H1 (cell line): ENCODE measurements around the gene NEK10. TPM values are rescaled to one million over a fixed set of nuclear protein-coding genes. Genes with fewer than 3 reads are reported as not detected.

Experiments used
- CTCF ChIA-PET: fragments of 300-600 bp; sonication (Branson Sonifier 250); formaldehyde crosslinking; loops from one replicate; lab custom pipeline; 2021; ENCODE audit not compliant: partially characterized antibody; lab: Charles Lee
- POLR2A ChIA-PET: fragments of 300-600 bp; sonication (Branson Sonifier 250); formaldehyde crosslinking; loops from one replicate; lab custom pipeline; 2021; ENCODE audit warnings: inconsistent platforms; ENCODE audit not compliant: partially characterized antibody; lab: Charles Lee
- DNase-seq, 2 experiments: peaks; one replicate each; pipeline versions ENCODE4 v3.0.0 to v3.0.0-alpha.2; 2010 to 2022; ENCODE audit warnings: low spot score in 2 of 2, low read depth in 1 of 2, mixed read lengths in 1 of 2
- FAIRE-seq: peaks from 2 replicates; lab custom pipeline; 2011; peaks lifted over from hg19 to GRCh38; lab: Jason Lieb, UNC
- H2AFZ ChIP-seq: 2 replicates; pipeline ENCODE4 v1.8.1; 2012; ENCODE audit warnings: low read length, inconsistent platforms
- H2AK5ac ChIP-seq: 2 replicates; pipeline ENCODE4 v1.6.1; 2013; ENCODE audit warnings: low read depth, low read length
- H2BK120ac ChIP-seq: replicated peaks from 2 replicates; pipeline ENCODE3; 2013; ENCODE audit warnings: low read depth, low read length, inconsistent platforms
- H2BK12ac ChIP-seq: 2 replicates; pipeline ENCODE4 v1.6.1; 2013; ENCODE audit warnings: low read depth, low read length
- H2BK15ac ChIP-seq: 2 replicates; pipeline ENCODE4 v1.6.1; 2013; ENCODE audit warnings: low read length
- H2BK20ac ChIP-seq: 2 replicates; pipeline ENCODE4 v1.6.1; 2013; ENCODE audit warnings: low read length
- H2BK5ac ChIP-seq: 2 replicates; pipeline ENCODE4 v1.6.1; 2013; ENCODE audit warnings: low read depth, low read length
- H3K14ac ChIP-seq: 2 replicates; pipeline ENCODE4 v1.6.1; 2013; ENCODE audit warnings: inconsistent platforms; ENCODE audit not compliant: insufficient read length
- H3K18ac ChIP-seq: 2 replicates; pipeline ENCODE4 v1.6.1; 2013; ENCODE audit warnings: low read length; ENCODE audit errors: extremely low read depth
- H3K23ac ChIP-seq: 2 replicates; pipeline ENCODE4 v1.6.1; 2013; ENCODE audit warnings: inconsistent platforms; ENCODE audit not compliant: insufficient read length
- H3K23me2 ChIP-seq: 2 replicates; pipeline ENCODE4 v1.6.1; 2013; ENCODE audit warnings: low read depth, low read length
- H3K27ac ChIP-seq: 2 replicates; pipeline ENCODE4 v1.6.1; 2011; ENCODE audit warnings: low read depth, low read length, inconsistent platforms
- H3K27me3 ChIP-seq, 4 experiments: replicated peaks in 1 of 4; 1 replicate in 1 of 4; 2 replicates in 3 of 4; pipeline versions ENCODE4 v1.6.1 to v1.8.1; 2011 to 2013; ENCODE audit warnings: low read length in 3 of 4, mild to moderate bottlenecking in 3 of 4, inconsistent platforms in 2 of 4, mixed read lengths in 2 of 4, moderate library complexity in 1 of 4; ENCODE audit not compliant: control insufficient read depth in 3 of 4, insufficient read depth in 3 of 4; ENCODE audit errors: extremely low read depth in 1 of 4
- H3K36me3 ChIP-seq, 4 experiments: 2 replicates each; pipeline versions ENCODE4 v1.6.1 to v1.8.1; 2011 to 2013; ENCODE audit warnings: mild to moderate bottlenecking in 4 of 4, low read length in 3 of 4, moderate library complexity in 2 of 4, control low read depth in 1 of 4, inconsistent platforms in 1 of 4; ENCODE audit not compliant: insufficient read depth in 4 of 4, control insufficient read depth in 2 of 4
- H3K4ac ChIP-seq: replicated peaks from 2 replicates; pipeline ENCODE3; 2013; ENCODE audit warnings: low read length, low read depth, mixed read lengths, inconsistent platforms; ENCODE audit not compliant: insufficient read length
- H3K4me1 ChIP-seq, 4 experiments: replicated peaks in 1 of 4; 1 replicate in 1 of 4; 2 replicates in 3 of 4; pipeline versions ENCODE4 v1.6.1 to v1.8.1; 2011 to 2013; ENCODE audit warnings: low read length in 3 of 4, inconsistent platforms in 2 of 4, mixed read lengths in 1 of 4; ENCODE audit not compliant: insufficient read depth in 4 of 4, control insufficient read depth in 3 of 4
- H3K4me2 ChIP-seq, 2 experiments: 2 replicates each; pipeline versions ENCODE4 v1.6.1 to v1.8.1; 2011 to 2013; ENCODE audit warnings: low read depth in 2 of 2, low read length in 2 of 2, control low read depth in 1 of 2, inconsistent platforms in 1 of 2, mild to moderate bottlenecking in 1 of 2; ENCODE audit not compliant: insufficient read depth in 1 of 2
- H3K4me3 ChIP-seq, 4 experiments: fragments of 200-600, 300-600 bp in 1 of 4; sonication (generic), shearing (Covaris generic), sonication (Bioruptor Twin) in 1 of 4; 2 replicates each; pipeline versions ENCODE4 v1.5.1 to v1.8.1; 2011 to 2016; ENCODE audit warnings: low read length in 4 of 4, low read depth in 3 of 4, control low read depth in 2 of 4, inconsistent platforms in 2 of 4, mild to moderate bottlenecking in 2 of 4, mixed read lengths in 1 of 4, moderate library complexity in 1 of 4; ENCODE audit not compliant: insufficient read depth in 2 of 4; ENCODE audit errors: extremely low read depth in 1 of 4
- H3K56ac ChIP-seq: replicated peaks from 2 replicates; pipeline ENCODE3; 2013; ENCODE audit warnings: low read depth, mild to moderate bottlenecking, mixed read lengths, low read length, inconsistent platforms; ENCODE audit not compliant: insufficient read length
- H3K79me1 ChIP-seq: 2 replicates; pipeline ENCODE4 v1.6.1; 2013; ENCODE audit warnings: low read depth, low read length, control low read depth
- H3K79me2 ChIP-seq, 2 experiments: 2 replicates each; pipeline versions ENCODE4 v1.6.1 to v1.8.1; 2012 to 2013; ENCODE audit warnings: low read length in 2 of 2, mild to moderate bottlenecking in 2 of 2, inconsistent platforms in 1 of 2; ENCODE audit not compliant: insufficient read depth in 2 of 2, control insufficient read depth in 1 of 2
- H3K9ac ChIP-seq, 4 experiments: replicated peaks in 1 of 4; 1 replicate in 1 of 4; 2 replicates in 3 of 4; pipeline versions ENCODE4 v1.6.1 to v1.8.1; 2011 to 2013; ENCODE audit warnings: low read depth in 3 of 4, low read length in 3 of 4, control low read depth in 2 of 4, mild to moderate bottlenecking in 2 of 4, moderate library complexity in 2 of 4, inconsistent platforms in 1 of 4; ENCODE audit errors: extremely low read depth in 1 of 4
- H3K9me3 ChIP-seq, 2 experiments: 2 replicates each; pipeline versions ENCODE4 v1.6.1 to v1.8.1; 2012 to 2013; ENCODE audit warnings: mild to moderate bottlenecking in 2 of 2, moderate library complexity in 2 of 2, control low read depth in 1 of 2, inconsistent platforms in 1 of 2, low read depth in 1 of 2, low read length in 1 of 2, mixed read lengths in 1 of 2; ENCODE audit not compliant: insufficient read depth in 2 of 2
- H4K20me1 ChIP-seq, 2 experiments: replicated peaks in 1 of 2; 2 replicates each; pipeline versions ENCODE3 to v1.8.1; 2011 to 2013; ENCODE audit warnings: inconsistent platforms in 2 of 2, low read length in 2 of 2, mild to moderate bottlenecking in 1 of 2; ENCODE audit not compliant: insufficient read depth in 2 of 2, control insufficient read depth in 1 of 2
- H4K5ac ChIP-seq: 2 replicates; pipeline ENCODE4 v1.6.1; 2013; ENCODE audit warnings: low read length, low read depth, mixed read lengths, inconsistent platforms; ENCODE audit not compliant: insufficient read length
- H4K8ac ChIP-seq: 2 replicates; pipeline ENCODE4 v1.8.0; 2013; ENCODE audit warnings: mild to moderate bottlenecking, moderate library complexity, low read length, inconsistent platforms; ENCODE audit not compliant: insufficient read depth; ENCODE audit errors: extremely low read depth
- H4K91ac ChIP-seq: replicated peaks from 2 replicates; pipeline ENCODE3; 2013; ENCODE audit warnings: low read length, mixed read lengths, inconsistent platforms; ENCODE audit not compliant: insufficient read length
- CBX5 ChIP-seq: fragments of 300-800, 300-1000 bp; sonication (generic); IDR thresholded peaks from 2 replicates; pipeline ENCODE4 v1.7.1; 2016; ENCODE audit warnings: antibody characterized with exemption, low read length, low read depth
- CEBPB ChIP-seq: IDR thresholded peaks from 2 replicates; pipeline ENCODE4 v1.6.1; 2012; ENCODE audit warnings: low read depth, low read length
- CTCF ChIP-seq, 3 experiments: IDR thresholded peaks; 1 replicate in 2 of 3; 2 replicates in 1 of 3; pipeline versions ENCODE4 v1.5.1 to v1.6.1; 2011; ENCODE audit warnings: low read length in 3 of 3, mild to moderate bottlenecking in 3 of 3, inconsistent platforms in 2 of 3, low read depth in 1 of 3, moderate library complexity in 1 of 3; ENCODE audit not compliant: insufficient read depth in 1 of 3; ENCODE audit errors: control extremely low read depth in 1 of 3
- PHF8 ChIP-seq: fragments of 200-600 bp; sonication (generic); conservative IDR thresholded peaks from 2 replicates; pipeline ENCODE4 v1.7.1; 2012; ENCODE audit warnings: low read depth, mild to moderate bottlenecking, inconsistent platforms, low read length, moderate library complexity
- RAD21 ChIP-seq, 2 experiments: IDR thresholded peaks in 1 of 2; conservative IDR thresholded peaks in 1 of 2; 2 replicates each; pipeline ENCODE4 v1.6.1; 2011; ENCODE audit warnings: low read depth in 2 of 2, low read length in 2 of 2, improper control_type of control experiment in 1 of 2, inconsistent platforms in 1 of 2, mild to moderate bottlenecking in 1 of 2, moderate library complexity in 1 of 2
- TAF1 ChIP-seq: IDR thresholded peaks from 2 replicates; pipeline ENCODE4 v1.6.1; 2011; ENCODE audit warnings: mild to moderate bottlenecking, low read depth, low read length
- USF2 ChIP-seq: IDR thresholded peaks from 2 replicates; pipeline ENCODE4 v1.6.1; 2011; ENCODE audit warnings: low read length, improper control_type of control experiment
- WGBS, 2 experiments: shearing (Covaris generic) in 1 of 2; methylation state at CpG; one replicate each; pipeline versions ENCODE4 v1.1.6 to v1.1.7; 2013 to 2015; ENCODE audit warnings: low lambda C conversion rate in 2 of 2, mixed read lengths in 2 of 2, inconsistent platforms in 1 of 2, low coverage in 1 of 2, missing lambda C conversion rate in 1 of 2; ENCODE audit not compliant: insufficient replicate concordance in 2 of 2, insufficient coverage in 1 of 2, insufficient read length in 1 of 2; ENCODE audit errors: extremely low coverage in 1 of 2, missing lambda C conversion rate in 1 of 2; 5-methylcytosine and 5-hydroxymethylcytosine counted together
- polyA plus RNA-seq, 7 experiments: library from polyadenylated mRNA; depleted of rRNA in 3 of 7; stranded (reverse) in 5 of 7; unstranded in 2 of 7; fragments of >200 nt in 5 of 7; fragments of 200-250 nt in 2 of 7; gene quantifications; 1 replicate in 5 of 7; 2 replicates in 1 of 7; 4 replicates in 1 of 7; pipeline versions ENCODE4 v1.2.1 to v1.2.3, GENCODE V29; 2011 to 2013; ENCODE audit warnings: missing spikeins in 2 of 7, mixed read lengths in 2 of 7
- total RNA-seq: library from RNA; stranded (reverse); fragmentation: NEBNext Ultra II Directional; extraction: Animal tissue kit (Norgen Biotek cat#: 25700); gene quantifications from 2 replicates; pipeline ENCODE4 v1.2.1, GENCODE V29; 2021

Gene NEK10
- total and polyA plus RNA-seq, 2 of the 8 experiments (the other 6 are each of a cell fraction or from before 2014, with no cell fraction given): 0.18 to 0.50 TPM

- H3K18ac ChIP-seq: no peak overlapping the region
- H4K8ac ChIP-seq: no peak overlapping the region
- no peak overlapping the region for H2BK20ac ChIP-seq
- CTCF ChIA-PET: no interaction called here
- H3K4me1 ChIP-seq: no peaks in the 10 kb centered on the region
- FAIRE-seq (no peak), DNase-seq (no peak)
- no peak overlapping the region for H3K27ac ChIP-seq
- H2BK5ac ChIP-seq: no peak overlapping the region
- H4K5ac ChIP-seq: no peak overlapping the region
- H3K23ac ChIP-seq: no peak overlapping the region
- no peak overlapping the region for H2BK120ac ChIP-seq
- no peak overlapping the region for H2AFZ ChIP-seq
- H3K9ac ChIP-seq: no peak overlapping the region
- H3K27me3 ChIP-seq: no peaks in the 10 kb centered on the region
- H3K4me3 ChIP-seq: no peak overlapping the region
- no peaks in the 10 kb centered on the region for H3K9me3 ChIP-seq
- no peak overlapping the region for H3K14ac ChIP-seq
- no peak overlapping the region for H2BK12ac ChIP-seq
- no peak overlapping the region for H3K4ac ChIP-seq
- H3K36me3 ChIP-seq: no peaks in the 10 kb centered on the region
- WGBS, 2 experiments: 74% methylated on average over 2 of the region's 2 CpGs; no CpG with 5 or more reads in 1 of the 2 experiments
- no peaks in the 10 kb centered on the region for H3K23me2 ChIP-seq
- POLR2A ChIA-PET: no interaction called here
- H3K56ac ChIP-seq: no peak overlapping the region
- H2AK5ac ChIP-seq: no peak overlapping the region
- no peaks in the 10 kb centered on the region for H3K79me2 ChIP-seq
- no peak overlapping the region for H4K91ac ChIP-seq
- no peak overlapping the region for H3K4me2 ChIP-seq
- no peak overlapping the region for H2BK15ac ChIP-seq
- H4K20me1 ChIP-seq: no peaks in the 10 kb centered on the region
- H3K79me1 ChIP-seq: no peaks in the 10 kb centered on the region
- TF ChIP-seq RAD21 (IDR thresholded peaks at IDR 0.05 in 1 of 2, conservative IDR thresholded peaks at IDR 0.05 in 1 of 2; ENCODE audit: low read depth in 2 of 2, low read length in 2 of 2) (no peak), TAF1 (no peak), CBX5 (no peak), USF2 (no peak), CEBPB (no peak), PHF8 (no peak), CTCF (IDR thresholded peaks at IDR 0.05; ENCODE audit: control extremely low read depth in 1 of 3, insufficient read depth in 1 of 3, low read depth in 1 of 3, low read length in 3 of 3) (no peak)
Observed at GRCh38 chr3:27184261-27184660, 184.9 kb downstream of the NEK10 start.
